Neural cell (in vitro differentiated cells): ENCODE measurements around the gene MINK1.

ENCODE experiments used
- EP300 ChIP-seq: fragments of 450-650 bp; conservative IDR thresholded peaks from 2 replicates; pipeline ENCODE4 v1.6.1; 2014; ENCODE audit warnings: antibody characterized with exemption, mild to moderate bottlenecking, moderate library complexity; ENCODE audit not compliant: poor library complexity, severe bottlenecking
- EZH2 ChIP-seq: fragments of 200-600, 300-800 bp; shearing (Covaris generic), sonication (generic); IDR thresholded peaks from 2 replicates; pipeline ENCODE4 v1.6.1; 2014; ENCODE audit warnings: antibody characterized with exemption, low read length, borderline replicate concordance, mild to moderate bottlenecking; ENCODE audit not compliant: insufficient read depth, poor library complexity, severe bottlenecking
- MXI1 ChIP-seq: fragments of 450-650 bp; conservative IDR thresholded peaks from 2 replicates; pipeline ENCODE4 v1.6.1; 2014; ENCODE audit warnings: antibody characterized with exemption, mild to moderate bottlenecking; ENCODE audit not compliant: poor library complexity, severe bottlenecking
- POLR2AphosphoS5 ChIP-seq: IDR thresholded peaks from 2 replicates; pipeline ENCODE4 v1.6.1; 2012
- RAD21 ChIP-seq: fragments of 450-650 bp; conservative IDR thresholded peaks from 2 replicates; pipeline ENCODE4 v1.6.1; 2014; ENCODE audit warnings: antibody characterized with exemption, mild to moderate bottlenecking, moderate library complexity
- SMC3 ChIP-seq: fragments of 450-650 bp; conservative IDR thresholded peaks from 2 replicates; pipeline ENCODE4 v1.6.1; 2014; ENCODE audit warnings: antibody characterized with exemption, mild to moderate bottlenecking, moderate library complexity; ENCODE audit not compliant: poor library complexity
- TAF1 ChIP-seq: IDR thresholded peaks from 2 replicates; pipeline ENCODE4 v1.6.1; 2012; ENCODE audit warnings: low read depth
- TF ChIP-seq, protein P1 (sequence below): fragments of 450-650 bp; IDR thresholded peaks from 2 replicates; pipeline ENCODE4 v1.5.1; 2014; ENCODE audit warnings: antibody characterized with exemption, mild to moderate bottlenecking, moderate library complexity; ENCODE audit not compliant: poor library complexity, severe bottlenecking
- TF ChIP-seq, protein P2 (sequence below): IDR thresholded peaks from 2 replicates; pipeline ENCODE4 v1.6.1; 2012; ENCODE audit warnings: borderline replicate concordance

DNA sequence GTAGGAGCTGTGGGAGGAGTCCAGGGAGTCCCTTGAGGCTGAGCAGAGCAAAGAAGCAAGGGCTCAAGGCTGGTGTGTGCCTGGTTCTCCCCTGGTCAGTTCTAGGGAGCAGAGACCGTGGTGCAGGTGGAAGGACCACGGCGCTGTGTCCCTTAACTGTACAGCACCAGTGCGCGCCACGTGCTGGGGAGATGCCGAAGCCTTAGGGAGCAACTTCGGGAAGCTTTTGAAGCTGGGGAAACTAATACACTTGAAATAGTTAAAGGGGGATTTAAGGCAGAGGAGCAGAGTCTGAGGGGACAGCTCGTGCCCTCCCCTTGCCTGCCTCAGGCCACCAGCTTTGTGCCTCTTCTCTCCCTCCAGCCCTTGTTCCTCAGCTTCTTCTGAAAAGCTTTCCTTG lies 27.5 kb downstream of the MINK1 start:
- TF ChIP-seq, protein P1, sequence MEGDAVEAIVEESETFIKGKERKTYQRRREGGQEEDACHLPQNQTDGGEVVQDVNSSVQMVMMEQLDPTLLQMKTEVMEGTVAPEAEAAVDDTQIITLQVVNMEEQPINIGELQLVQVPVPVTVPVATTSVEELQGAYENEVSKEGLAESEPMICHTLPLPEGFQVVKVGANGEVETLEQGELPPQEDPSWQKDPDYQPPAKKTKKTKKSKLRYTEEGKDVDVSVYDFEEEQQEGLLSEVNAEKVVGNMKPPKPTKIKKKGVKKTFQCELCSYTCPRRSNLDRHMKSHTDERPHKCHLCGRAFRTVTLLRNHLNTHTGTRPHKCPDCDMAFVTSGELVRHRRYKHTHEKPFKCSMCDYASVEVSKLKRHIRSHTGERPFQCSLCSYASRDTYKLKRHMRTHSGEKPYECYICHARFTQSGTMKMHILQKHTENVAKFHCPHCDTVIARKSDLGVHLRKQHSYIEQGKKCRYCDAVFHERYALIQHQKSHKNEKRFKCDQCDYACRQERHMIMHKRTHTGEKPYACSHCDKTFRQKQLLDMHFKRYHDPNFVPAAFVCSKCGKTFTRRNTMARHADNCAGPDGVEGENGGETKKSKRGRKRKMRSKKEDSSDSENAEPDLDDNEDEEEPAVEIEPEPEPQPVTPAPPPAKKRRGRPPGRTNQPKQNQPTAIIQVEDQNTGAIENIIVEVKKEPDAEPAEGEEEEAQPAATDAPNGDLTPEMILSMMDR, result no peak
- TF ChIP-seq, protein P2, sequence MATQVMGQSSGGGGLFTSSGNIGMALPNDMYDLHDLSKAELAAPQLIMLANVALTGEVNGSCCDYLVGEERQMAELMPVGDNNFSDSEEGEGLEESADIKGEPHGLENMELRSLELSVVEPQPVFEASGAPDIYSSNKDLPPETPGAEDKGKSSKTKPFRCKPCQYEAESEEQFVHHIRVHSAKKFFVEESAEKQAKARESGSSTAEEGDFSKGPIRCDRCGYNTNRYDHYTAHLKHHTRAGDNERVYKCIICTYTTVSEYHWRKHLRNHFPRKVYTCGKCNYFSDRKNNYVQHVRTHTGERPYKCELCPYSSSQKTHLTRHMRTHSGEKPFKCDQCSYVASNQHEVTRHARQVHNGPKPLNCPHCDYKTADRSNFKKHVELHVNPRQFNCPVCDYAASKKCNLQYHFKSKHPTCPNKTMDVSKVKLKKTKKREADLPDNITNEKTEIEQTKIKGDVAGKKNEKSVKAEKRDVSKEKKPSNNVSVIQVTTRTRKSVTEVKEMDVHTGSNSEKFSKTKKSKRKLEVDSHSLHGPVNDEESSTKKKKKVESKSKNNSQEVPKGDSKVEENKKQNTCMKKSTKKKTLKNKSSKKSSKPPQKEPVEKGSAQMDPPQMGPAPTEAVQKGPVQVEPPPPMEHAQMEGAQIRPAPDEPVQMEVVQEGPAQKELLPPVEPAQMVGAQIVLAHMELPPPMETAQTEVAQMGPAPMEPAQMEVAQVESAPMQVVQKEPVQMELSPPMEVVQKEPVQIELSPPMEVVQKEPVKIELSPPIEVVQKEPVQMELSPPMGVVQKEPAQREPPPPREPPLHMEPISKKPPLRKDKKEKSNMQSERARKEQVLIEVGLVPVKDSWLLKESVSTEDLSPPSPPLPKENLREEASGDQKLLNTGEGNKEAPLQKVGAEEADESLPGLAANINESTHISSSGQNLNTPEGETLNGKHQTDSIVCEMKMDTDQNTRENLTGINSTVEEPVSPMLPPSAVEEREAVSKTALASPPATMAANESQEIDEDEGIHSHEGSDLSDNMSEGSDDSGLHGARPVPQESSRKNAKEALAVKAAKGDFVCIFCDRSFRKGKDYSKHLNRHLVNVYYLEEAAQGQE, result no peak
- TF ChIP-seq EP300, result no peak
- TF ChIP-seq POLR2AphosphoS5, result no peak
- no peak for TF ChIP-seq SMC3
- no peak for TF ChIP-seq EZH2
- no peak for TF ChIP-seq TAF1
- TF ChIP-seq RAD21, result no peak
- TF ChIP-seq MXI1, result no peak
